SK-N-SH treated with all-trans-retinoic acid at 6 μM for 48 hours (cell line): ENCODE measurements around the gene LSM10.

Source experiments
- BACH2 ChIP-seq: fragments of 250-450 bp; sonication (Bioruptor Pico); IDR thresholded peaks from 2 replicates; pipeline ENCODE4 v1.9.0; 2021; ENCODE audit warnings: mild to moderate bottlenecking, borderline replicate concordance
- CSDC2 ChIP-seq: fragments of 250-450 bp; sonication (Bioruptor Pico); IDR thresholded peaks from 2 replicates; pipeline ENCODE4 v1.5.0; 2020; ENCODE audit warnings: mild to moderate bottlenecking, moderate library complexity
- GLIS3 ChIP-seq: fragments of 250-450 bp; sonication (Bioruptor Pico); IDR thresholded peaks from 2 replicates; pipeline ENCODE4 v1.5.0; 2020; ENCODE audit warnings: mild to moderate bottlenecking, moderate library complexity
- RARB ChIP-seq: fragments of 250-450 bp; sonication (Bioruptor Pico); IDR thresholded peaks from 2 replicates; pipeline ENCODE4 v1.8.0; 2021; ENCODE audit warnings: mild to moderate bottlenecking, moderate library complexity
- TOX ChIP-seq: fragments of 250-450 bp; sonication (Bioruptor Pico); IDR thresholded peaks from 2 replicates; pipeline ENCODE4 v1.8.0; 2021; ENCODE audit warnings: mild to moderate bottlenecking, moderate library complexity, borderline replicate concordance
- ZFP3 ChIP-seq: fragments of 250-450 bp; sonication (Bioruptor Pico); IDR thresholded peaks from 2 replicates; pipeline ENCODE4 v1.5.0; 2020; ENCODE audit warnings: mild to moderate bottlenecking, moderate library complexity
- ZFP30 ChIP-seq: fragments of 450-650 bp; formaldehyde crosslinking; IDR thresholded peaks from 2 replicates; pipeline ENCODE4 v1.5.0; 2022; ENCODE audit warnings: mild to moderate bottlenecking, moderate library complexity
- TF ChIP-seq, protein P1 (sequence below): fragments of 250-450 bp; sonication (Bioruptor Pico); IDR thresholded peaks from 2 replicates; pipeline ENCODE4 v1.8.0; 2021; ENCODE audit warnings: low read depth, mild to moderate bottlenecking, moderate library complexity, borderline replicate concordance

DNA sequence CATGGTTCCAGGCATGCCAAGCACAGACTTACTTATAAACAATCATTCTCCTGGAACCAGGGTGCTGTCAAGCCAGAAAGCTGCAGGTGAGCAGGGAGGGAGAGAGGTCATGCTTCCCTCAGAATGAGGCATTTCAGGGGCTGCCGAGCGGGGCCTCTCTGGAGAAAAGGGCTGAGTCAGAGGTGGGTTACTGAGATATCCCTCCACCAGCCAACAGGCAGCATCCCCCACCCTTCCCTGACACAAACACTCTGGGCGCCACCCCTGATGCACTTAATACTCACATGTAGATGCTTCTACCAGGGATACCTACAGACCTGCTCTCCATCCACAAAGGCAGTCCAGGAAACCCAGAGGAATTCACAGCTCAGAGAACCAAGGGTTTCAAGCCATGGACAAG, 25.1 kb downstream of the LSM10 start:
- no peak for TF ChIP-seq ZFP30 (CRISPR knock-in tag)
- TF ChIP-seq, protein P1, sequence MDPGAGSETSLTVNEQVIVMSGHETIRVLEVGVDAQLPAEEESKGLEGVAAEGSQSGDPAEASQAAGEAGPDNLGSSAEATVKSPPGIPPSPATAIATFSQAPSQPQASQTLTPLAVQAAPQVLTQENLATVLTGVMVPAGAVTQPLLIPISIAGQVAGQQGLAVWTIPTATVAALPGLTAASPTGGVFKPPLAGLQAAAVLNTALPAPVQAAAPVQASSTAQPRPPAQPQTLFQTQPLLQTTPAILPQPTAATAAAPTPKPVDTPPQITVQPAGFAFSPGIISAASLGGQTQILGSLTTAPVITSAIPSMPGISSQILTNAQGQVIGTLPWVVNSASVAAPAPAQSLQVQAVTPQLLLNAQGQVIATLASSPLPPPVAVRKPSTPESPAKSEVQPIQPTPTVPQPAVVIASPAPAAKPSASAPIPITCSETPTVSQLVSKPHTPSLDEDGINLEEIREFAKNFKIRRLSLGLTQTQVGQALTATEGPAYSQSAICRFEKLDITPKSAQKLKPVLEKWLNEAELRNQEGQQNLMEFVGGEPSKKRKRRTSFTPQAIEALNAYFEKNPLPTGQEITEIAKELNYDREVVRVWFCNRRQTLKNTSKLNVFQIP (CRISPR knock-in tag) = no peak
- TF ChIP-seq CSDC2 (CRISPR knock-in tag) = no peak
- no peak for TF ChIP-seq BACH2
- TF ChIP-seq TOX (CRISPR knock-in tag) = no peak
- no peak for TF ChIP-seq ZFP3
- no peak for TF ChIP-seq RARB
- no peak for TF ChIP-seq GLIS3 (CRISPR knock-in tag)
